Keratinocyte (primary cell): ENCODE data around the gene ESRRG. TPM values are rescaled to one million over a fixed set of nuclear protein-coding genes. Genes with fewer than 3 reads are reported as not detected.

ENCODE experiments used
- DNase-seq: peaks from one replicate; pipeline ENCODE4 v3.0.0-alpha.2; 2011; ENCODE audit warnings: low read depth, missing footprints, low spot score
- FAIRE-seq: peaks from 2 replicates; lab custom pipeline; 2011; peaks lifted over from hg19 to GRCh38; lab: Jason Lieb, UNC
- H2AFZ ChIP-seq: 2 replicates; pipeline ENCODE4 v1.6.0; 2012; ENCODE audit warnings: low read length, control low read depth, inconsistent platforms; ENCODE audit not compliant: control insufficient read depth
- H3K27ac ChIP-seq: 2 replicates; pipeline ENCODE4 v1.5.1; 2011; ENCODE audit warnings: low read length; ENCODE audit not compliant: control insufficient read depth, insufficient read depth
- H3K27me3 ChIP-seq: 3 replicates; pipeline ENCODE4 v1.6.0; 2011; ENCODE audit warnings: low read length; ENCODE audit not compliant: control insufficient read depth, insufficient read depth; ENCODE audit errors: extremely low read depth
- H3K36me3 ChIP-seq, 2 experiments: 2 replicates in 1 of 2; 3 replicates in 1 of 2; pipeline ENCODE4 v1.5.1; 2011; ENCODE audit warnings: low read length in 2 of 2, mild to moderate bottlenecking in 1 of 2; ENCODE audit not compliant: control insufficient read depth in 2 of 2, insufficient read depth in 2 of 2; ENCODE audit errors: extremely low read depth in 1 of 2
- H3K4me1 ChIP-seq: 3 replicates; pipeline ENCODE4 v1.5.1; 2011; ENCODE audit warnings: low read length; ENCODE audit not compliant: control insufficient read depth, insufficient read depth; ENCODE audit errors: extremely low read depth
- H3K4me2 ChIP-seq: 3 replicates; pipeline ENCODE4 v1.6.0; 2011; ENCODE audit warnings: low read depth, low read length; ENCODE audit not compliant: control insufficient read depth, insufficient read depth; ENCODE audit errors: extremely low read depth
- H3K4me3 ChIP-seq, 3 experiments: fragments of 200-600 bp in 1 of 3; sonication (generic) in 1 of 3; 2 replicates in 2 of 3; 3 replicates in 1 of 3; pipeline ENCODE4 v1.5.1; 2011 to 2016; ENCODE audit warnings: low read length in 3 of 3, mild to moderate bottlenecking in 3 of 3, control low read depth in 2 of 3, inconsistent platforms in 1 of 3, low read depth in 1 of 3, mixed read lengths in 1 of 3, mixed run types in 1 of 3, moderate library complexity in 1 of 3; ENCODE audit not compliant: control insufficient read depth in 2 of 3, insufficient read depth in 2 of 3; ENCODE audit errors: extremely low read depth in 1 of 3
- H3K79me2 ChIP-seq: 2 replicates; pipeline ENCODE4 v1.6.0; 2012; ENCODE audit warnings: low read length; ENCODE audit not compliant: control insufficient read depth, insufficient read depth
- H3K9ac ChIP-seq: 3 replicates; pipeline ENCODE4 v1.6.0; 2011; ENCODE audit warnings: low read length; ENCODE audit not compliant: control insufficient read depth, insufficient read depth; ENCODE audit errors: extremely low read depth
- H3K9me1 ChIP-seq: 3 replicates; pipeline ENCODE4 v1.6.0; 2011; ENCODE audit warnings: low read length; ENCODE audit not compliant: control insufficient read depth, insufficient read depth; ENCODE audit errors: extremely low read depth
- H3K9me3 ChIP-seq: 2 replicates; pipeline ENCODE4 v1.5.1; 2012; ENCODE audit warnings: low read depth, low read length; ENCODE audit not compliant: control insufficient read depth
- H4K20me1 ChIP-seq: 3 replicates; pipeline ENCODE4 v1.6.0; 2011; ENCODE audit warnings: low read length; ENCODE audit not compliant: control insufficient read depth, insufficient read depth; ENCODE audit errors: extremely low read depth
- EZH2 ChIP-seq: IDR thresholded peaks from one replicate; pipeline ENCODE4 v1.6.1; 2012; ENCODE audit warnings: inconsistent platforms, mild to moderate bottlenecking, low read length, moderate library complexity
- dilution Hi-C: fragments of 300-500 bp; cut with MboI; formaldehyde crosslinking; loops from one replicate; pipeline ENCODE4 v1.7.0; 2020; ENCODE audit warnings: low sequenced_read_pairs; ENCODE audit not compliant: extremely low pct_ligation_motif_present
- polyA plus RNA-seq, 5 experiments: library from polyadenylated mRNA; depleted of rRNA in 3 of 5; stranded (reverse) in 3 of 5; stranded (forward) in 1 of 5; unstranded in 1 of 5; fragments of >200 nt; gene quantifications; 1 replicate in 1 of 5; 2 replicates in 3 of 5; 3 replicates in 1 of 5; pipeline versions ENCODE4 v1.2.1 to v1.2.3, GENCODE V29; 2011 to 2012; ENCODE audit warnings: missing spikeins in 2 of 5, low read depth in 1 of 5, low replicate concordance in 1 of 5
- TF ChIP-seq, protein P1 (sequence below), 3 experiments: IDR thresholded peaks in 1 of 3; conservative IDR thresholded peaks in 1 of 3; optimal IDR thresholded peaks in 1 of 3; 2 replicates in 2 of 3; 3 replicates in 1 of 3; pipeline versions ENCODE3 to v1.5.1; 2011; ENCODE audit warnings: low read length in 3 of 3, mild to moderate bottlenecking in 3 of 3, moderate library complexity in 2 of 3, control low read depth in 1 of 3, inconsistent platforms in 1 of 3; ENCODE audit not compliant: insufficient read depth in 2 of 3; ENCODE audit errors: extremely low read depth in 1 of 3

Gene ESRRG
- polyA plus RNA-seq, 1 donor (not counting 4 experiments of a cell fraction or from before 2014, with no cell fraction given): 0.08 TPM

DNA sequence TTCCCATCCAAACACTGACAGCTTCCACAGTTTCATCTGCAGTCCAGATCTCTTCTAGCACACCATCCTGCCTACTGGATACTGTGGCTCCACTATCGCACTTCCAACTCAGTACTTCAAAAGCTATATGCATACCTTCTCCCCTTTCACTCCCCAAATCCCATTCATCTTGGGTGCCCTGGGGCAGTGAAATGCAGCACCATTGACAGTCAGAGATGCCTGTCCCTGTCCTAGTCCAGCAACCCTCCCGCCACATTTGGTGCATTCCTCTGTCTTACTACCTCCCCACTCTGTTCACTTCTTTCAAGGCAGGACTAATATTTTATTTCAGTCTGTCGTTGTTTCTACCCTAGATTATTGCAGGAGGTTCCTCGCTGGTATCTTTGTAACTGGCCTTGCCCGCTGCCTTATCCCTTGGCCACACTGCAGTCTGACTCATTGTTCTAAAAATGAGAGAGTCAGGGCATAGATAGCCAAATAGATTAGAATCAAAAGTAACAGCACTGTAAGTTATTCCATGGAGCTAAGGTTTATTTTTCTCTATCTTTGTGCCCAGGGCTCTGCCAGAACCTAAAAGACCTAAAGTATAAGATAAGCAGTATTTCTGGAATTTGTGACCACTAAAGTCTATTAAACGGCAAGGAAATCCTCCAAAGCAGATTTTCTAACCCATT is 96.7 kb downstream of the ESRRG start:
- FAIRE-seq (no peak), DNase-seq (no peak)
- Histone ChIP-seq H3K9me1 (no peaks in the 10 kb centered on the region), H3K36me3 (no peaks in the 10 kb centered on the region), H3K27me3 (no peaks in the 10 kb centered on the region), H3K9ac (no peak overlapping the region), H3K4me3 (no peak overlapping the region), H4K20me1 (no peaks in the 10 kb centered on the region), H3K79me2 (no peaks in the 10 kb centered on the region), H3K27ac (no peak overlapping the region), H3K9me3 (no peaks in the 10 kb centered on the region), H3K4me2 (no peak overlapping the region), H3K4me1 (no peaks in the 10 kb centered on the region), H2AFZ (no peak overlapping the region)
- dilution Hi-C loops: no loop called here
- TF ChIP-seq, protein P1, sequence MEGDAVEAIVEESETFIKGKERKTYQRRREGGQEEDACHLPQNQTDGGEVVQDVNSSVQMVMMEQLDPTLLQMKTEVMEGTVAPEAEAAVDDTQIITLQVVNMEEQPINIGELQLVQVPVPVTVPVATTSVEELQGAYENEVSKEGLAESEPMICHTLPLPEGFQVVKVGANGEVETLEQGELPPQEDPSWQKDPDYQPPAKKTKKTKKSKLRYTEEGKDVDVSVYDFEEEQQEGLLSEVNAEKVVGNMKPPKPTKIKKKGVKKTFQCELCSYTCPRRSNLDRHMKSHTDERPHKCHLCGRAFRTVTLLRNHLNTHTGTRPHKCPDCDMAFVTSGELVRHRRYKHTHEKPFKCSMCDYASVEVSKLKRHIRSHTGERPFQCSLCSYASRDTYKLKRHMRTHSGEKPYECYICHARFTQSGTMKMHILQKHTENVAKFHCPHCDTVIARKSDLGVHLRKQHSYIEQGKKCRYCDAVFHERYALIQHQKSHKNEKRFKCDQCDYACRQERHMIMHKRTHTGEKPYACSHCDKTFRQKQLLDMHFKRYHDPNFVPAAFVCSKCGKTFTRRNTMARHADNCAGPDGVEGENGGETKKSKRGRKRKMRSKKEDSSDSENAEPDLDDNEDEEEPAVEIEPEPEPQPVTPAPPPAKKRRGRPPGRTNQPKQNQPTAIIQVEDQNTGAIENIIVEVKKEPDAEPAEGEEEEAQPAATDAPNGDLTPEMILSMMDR (optimal IDR thresholded peaks at IDR 0.05 in 1 of 3, IDR thresholded peaks at IDR 0.05 in 1 of 3, conservative IDR thresholded peaks at IDR 0.05 in 1 of 3; ENCODE audit: extremely low read depth in 1 of 3, insufficient read depth in 2 of 3, low read length in 3 of 3): no peak
- TF ChIP-seq EZH2: no peak

DNA sequence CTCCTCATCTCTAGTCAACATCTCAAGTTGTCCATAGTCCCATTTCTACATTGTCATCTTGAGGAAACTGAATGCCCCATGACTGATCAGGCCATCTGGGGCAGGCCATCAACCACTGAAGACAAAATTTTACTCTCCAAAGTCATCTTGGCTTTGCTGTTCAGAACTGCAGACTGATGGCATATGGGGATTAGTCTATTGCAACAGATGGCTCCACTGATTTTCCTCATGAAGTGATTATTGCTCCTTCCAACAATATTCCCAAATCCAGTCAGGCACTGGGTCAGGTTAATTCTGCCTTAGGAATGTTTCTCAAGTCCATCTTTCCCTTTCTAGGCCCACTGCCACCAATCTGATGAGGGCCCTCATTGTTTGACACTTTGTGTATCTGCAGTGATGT is 101.7 kb downstream of the ESRRG start:
- H3K27ac ChIP-seq: no peak overlapping the region
- no peak for FAIRE-seq

More for the DNA sequence above, 101.7 kb downstream of the ESRRG start:
- no peak for DNase-seq
- Histone ChIP-seq H3K9ac (no peak overlapping the region), H3K36me3 (no peaks in the 10 kb centered on the region), H3K4me2 (no peak overlapping the region), H2AFZ (no peak overlapping the region), H3K4me1 (no peaks in the 10 kb centered on the region), H3K27me3 (no peaks in the 10 kb centered on the region), H3K9me1 (no peaks in the 10 kb centered on the region), H4K20me1 (no peaks in the 10 kb centered on the region), H3K79me2 (no peaks in the 10 kb centered on the region), H3K4me3 (no peak overlapping the region), H3K9me3 (no peaks in the 10 kb centered on the region)
- TF ChIP-seq, protein P1 (optimal IDR thresholded peaks at IDR 0.05 in 1 of 3, IDR thresholded peaks at IDR 0.05 in 1 of 3, conservative IDR thresholded peaks at IDR 0.05 in 1 of 3; ENCODE audit: extremely low read depth in 1 of 3, insufficient read depth in 2 of 3, low read length in 3 of 3): no peak
- no peak for TF ChIP-seq EZH2
- dilution Hi-C loops: no loop called here
